Pancreas (tissue), 10 donors: ENCODE results near the gene PSENEN. TPM values are rescaled to one million over a fixed set of nuclear protein-coding genes. Genes with fewer than 3 reads are reported as not detected.
"Not testable (repeated sequence)": the region's sequence is repeated elsewhere in the genome, so short reads cannot be mapped to it uniquely, and the experiment has no call there.

Source experiments
- ATAC-seq, 4 donors: fragments of 200-7000 bp; cut with Tn5 transposase; one replicate each; pipeline versions ENCODE4 v1.8.0 to v1.9.1; 2020; ENCODE audit warnings: mild to moderate bottlenecking in 4 of 4, moderate library complexity in 4 of 4
- DNase-seq, 6 donors: peaks; one replicate each; pipeline ENCODE4 v3.0.0-alpha.2; 2020
- FAIRE-seq: peaks from 2 replicates; lab custom pipeline; 2012; peaks lifted over from hg19 to GRCh38; lab: Jason Lieb, UNC
- H3K27ac ChIP-seq, 4 donors: fragments of 200-600 bp; sonication (generic); 1 replicate in 3 of 4; 2 replicates in 1 of 4; pipeline versions ENCODE4 v1.5.0 to v1.8.0; 2020
- H3K27me3 ChIP-seq, 4 donors: fragments of 200-600 bp; one replicate each; pipeline ENCODE4 v1.8.0; 2021
- H3K36me3 ChIP-seq, 3 donors: fragments of 200-600 bp; sonication (generic) in 1 of 3; one replicate each; pipeline versions ENCODE4 v1.5.0 to v1.8.0; 2020 to 2021
- H3K4me1 ChIP-seq, 3 donors: fragments of 200-600 bp; one replicate each; pipeline ENCODE4 v1.8.0; 2021
- H3K4me3 ChIP-seq, 4 donors: fragments of 200-600 bp; sonication (generic) in 2 of 4; one replicate each; pipeline versions ENCODE4 v1.5.0 to v1.8.0; 2020 to 2021
- H3K9me3 ChIP-seq, 4 donors: fragments of 200-600 bp; one replicate each; pipeline ENCODE4 v1.8.0; 2021
- CTCF ChIP-seq, 4 donors: fragments of 200-600 bp; sonication (generic) in 3 of 4; IDR thresholded peaks; one replicate each; pipeline versions ENCODE4 v1.5.0 to v1.8.0; 2021; ENCODE audit warnings: antibody characterized with exemption in 4 of 4
- WGBS, 2 donors: extraction: QIAGEN DNeasy Blood & Tissue Kit; methylation state at CpG; one replicate each; pipeline ENCODE4 v1.1.7; 2013; 5-methylcytosine and 5-hydroxymethylcytosine counted together
- intact Hi-C, 3 donors: fragments of 100-400 bp; cut with DNase I; formaldehyde crosslinking; loops; one replicate each; pipeline versions ENCODE4 v1.11.1 to v1.14.2; 2022
- polyA plus RNA-seq, 2 donors: library from polyadenylated mRNA; stranded (reverse); fragments of 200-250 nt; gene quantifications; one replicate each; pipeline ENCODE4 v1.2.3, GENCODE V29; 2013
- total RNA-seq, 6 donors: library from RNA; stranded (reverse); fragmentation: NEBNext Ultra II Directional in 4 of 6; extraction: Animal tissue kit (Norgen Biotek cat#: 25700) in 4 of 6; gene quantifications; one replicate each; pipeline versions ENCODE4 v1.2.1 to v1.2.4, GENCODE V29; 2021 to 2023
- donor health status: healthy with polysubstance abuse.
- donor health status: DM: no; HTN: no; CAD: no; lungs with moderate emphysema.
- donor health status: DM: no; HTN: no; CAD: no.
- donor health status: control.
- donor health status: control.
- donor health status: Bipolar disorder and iron deficiency.
- donor health status: DM: yes; HTN: yes; CAD: no.
- donor health status: DM: no; HTN: no; CAD: no.
- donor health status: DM: no; HTN: no; CAD: no.
- donor health status: DM: yes; HTN: yes; CAD: no.

The PSENEN gene
- total and polyA plus RNA-seq, 8 donors = 26.7 to 64.6 (median 36.3) TPM

GRCh38 chr19:35768082-35768421 lies 22.6 kb downstream of the PSENEN start:
- intact Hi-C loops = no loop called here
- FAIRE-seq (no peak), ATAC-seq (no peak), DNase-seq (no peak)
- Histone ChIP-seq H3K27ac (no peak overlapping the region), H3K4me1 (peaks cover 0 to 3% (median 0%) of the 10 kb centered on the region in 3 donors), H3K9me3 (no peaks in the 10 kb centered on the region), H3K4me3 (no peak overlapping the region), H3K36me3 (no peaks in the 10 kb centered on the region), H3K27me3 (no peaks in the 10 kb centered on the region)
- no peak for TF ChIP-seq CTCF (IDR thresholded peaks at IDR 0.05)
- WGBS, 2 donors = 43 to 44% methylated on average over 15 of the region's 15 CpGs

GRCh38 chr19:35772362-35772761 lies 26.9 kb downstream of the PSENEN start:
- intact Hi-C loops, H3K27me3 ChIP-seq, DNase-seq, H3K9me3 ChIP-seq, H3K36me3 ChIP-seq, H3K4me1 ChIP-seq, FAIRE-seq, H3K27ac ChIP-seq, H3K4me3 ChIP-seq, ATAC-seq: not testable (repeated sequence)
- WGBS, 2 donors = 93 to 96% methylated on average over 5 of the region's 5 CpGs

DNA sequence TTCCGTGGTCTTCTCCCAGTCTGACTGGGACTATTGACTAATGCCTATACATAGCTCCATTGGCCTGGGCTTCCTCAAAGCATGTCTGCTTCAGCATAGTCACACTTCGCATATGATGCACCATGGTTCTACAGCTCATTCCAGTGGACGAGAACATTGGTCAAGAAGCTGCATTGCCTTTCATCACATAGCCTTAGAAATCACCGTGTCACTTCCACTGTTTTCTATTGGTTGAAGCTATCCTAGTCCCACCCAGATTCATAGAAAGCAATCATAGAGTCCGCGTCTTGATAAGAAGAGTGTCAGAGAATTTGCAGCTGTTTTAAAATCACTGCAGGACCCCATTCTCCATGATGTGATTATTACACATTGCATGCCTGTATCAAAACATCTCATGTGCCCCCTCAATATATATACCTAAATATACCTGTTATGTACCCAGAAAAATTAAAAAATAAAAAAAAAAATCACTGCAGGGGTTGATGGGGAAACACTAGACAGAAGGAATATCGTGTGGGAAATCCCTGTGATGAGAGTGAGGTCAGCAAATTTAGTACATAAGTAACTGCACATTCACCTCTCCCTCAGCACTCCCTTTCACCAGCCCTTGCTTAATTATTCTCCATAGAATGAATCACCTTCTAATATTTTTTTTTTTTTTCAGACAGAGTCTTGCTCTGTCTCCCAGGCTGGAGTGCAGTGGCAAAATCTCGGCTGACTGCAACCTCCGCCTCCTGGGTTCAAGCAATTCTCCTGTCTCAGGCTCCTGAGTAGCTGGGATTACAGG lies 27.8 kb downstream of the PSENEN start:
- WGBS, 2 donors = 40 to 46% methylated on average over 9 of the region's 9 CpGs
- Histone ChIP-seq H3K9me3 (no peaks in the 10 kb centered on the region), H3K27ac (no peak overlapping the region), H3K4me1 (no peaks in the 10 kb centered on the region), H3K36me3 (no peaks in the 10 kb centered on the region), H3K27me3 (no peaks in the 10 kb centered on the region), H3K4me3 (no peak overlapping the region)
- DNase-seq = no peak
- TF ChIP-seq CTCF (IDR thresholded peaks at IDR 0.05) = no peak
- intact Hi-C loops = no loop called here
- FAIRE-seq = no peak
- ATAC-seq = no peak

DNA sequence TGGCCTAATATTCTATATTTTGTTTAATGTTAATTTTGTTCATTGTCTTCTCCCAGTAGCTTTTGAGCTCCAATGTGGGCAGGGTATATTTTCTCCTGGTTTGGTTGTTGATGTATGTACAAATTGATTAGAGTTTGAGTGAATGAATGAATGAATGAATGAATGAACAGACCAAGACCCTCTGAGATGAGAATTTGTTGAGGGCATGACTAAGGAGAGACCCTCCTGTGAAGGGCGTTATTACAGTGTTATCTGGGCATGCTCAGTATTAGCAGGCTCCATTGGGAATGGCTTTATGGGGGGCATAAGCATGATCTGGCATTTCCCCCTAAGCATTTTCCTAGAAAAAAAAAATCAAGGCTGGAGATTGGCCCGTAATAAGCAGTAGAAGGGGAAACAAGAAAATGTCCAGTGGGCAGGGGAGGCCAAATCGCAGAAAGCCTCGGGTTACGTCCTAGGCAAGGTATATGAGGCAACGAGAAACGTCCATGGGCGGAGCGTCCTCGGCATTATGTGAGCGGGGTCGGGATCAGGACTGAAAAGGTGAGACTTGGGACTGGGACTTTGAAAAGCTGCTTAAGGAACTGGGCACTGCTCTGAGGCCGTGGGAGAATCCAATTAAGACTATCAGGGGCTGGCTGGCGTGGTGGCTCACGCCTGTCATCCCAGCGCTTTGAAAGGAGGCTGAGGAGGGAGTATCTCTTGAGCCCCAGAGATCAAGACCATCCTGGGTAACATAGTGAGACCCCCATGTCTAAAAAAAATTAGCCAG lies 29.0 kb downstream of the PSENEN start:
- Histone ChIP-seq H3K9me3 (no peaks in the 10 kb centered on the region), H3K27me3 (no peaks in the 10 kb centered on the region), H3K36me3 (no peaks in the 10 kb centered on the region), H3K27ac (no peak overlapping the region), H3K4me1 (no peaks in the 10 kb centered on the region), H3K4me3 (peak overlapping the region in 2 of 4 donors; percentile 70 to 80)
- 20 to 32% methylated on average over 16 of the region's 16 CpGs for WGBS, 2 donors
- FAIRE-seq (no peak), ATAC-seq (no peak), DNase-seq (peak in 2 of 6 donors; percentile 32 to 57)
- intact Hi-C loops = no loop called here
- no peak for TF ChIP-seq CTCF (IDR thresholded peaks at IDR 0.05)

- no peak for TF ChIP-seq CTCF (IDR thresholded peaks at IDR 0.05)
- Histone ChIP-seq H3K27ac (no peak overlapping the region), H3K36me3 (no peaks in the 10 kb centered on the region), H3K9me3 (no peaks in the 10 kb centered on the region), H3K4me1 (no peaks in the 10 kb centered on the region), H3K27me3 (no peaks in the 10 kb centered on the region), H3K4me3 (peak overlapping the region in 3 of 4 donors; percentile 70 to 95 (median 80))
- 6 to 17% methylated on average over 9 of the region's 9 CpGs for WGBS, 2 donors
- no peak for DNase-seq
- intact Hi-C loops = no loop called here
- no peak for FAIRE-seq
- ATAC-seq = peak; percentile 2 to 28 (median 18)
These were observed 29.5 kb downstream of the PSENEN start for GRCh38 chr19:35775046-35775297.
